H1 (cell line): ENCODE results near the gene PDLIM4. TPM values are rescaled to one million over a fixed set of nuclear protein-coding genes. Genes with fewer than 3 reads are reported as not detected.

Experiments
- CTCF ChIA-PET: fragments of 300-600 bp; sonication (Branson Sonifier 250); formaldehyde crosslinking; loops from one replicate; lab custom pipeline; 2021; ENCODE audit not compliant: partially characterized antibody; lab: Charles Lee
- POLR2A ChIA-PET: fragments of 300-600 bp; sonication (Branson Sonifier 250); formaldehyde crosslinking; loops from one replicate; lab custom pipeline; 2021; ENCODE audit warnings: inconsistent platforms; ENCODE audit not compliant: partially characterized antibody; lab: Charles Lee
- DNase-seq, 2 experiments: peaks; one replicate each; pipeline versions ENCODE4 v3.0.0 to v3.0.0-alpha.2; 2010 to 2022; ENCODE audit warnings: low spot score in 2 of 2, low read depth in 1 of 2, mixed read lengths in 1 of 2
- FAIRE-seq: peaks from 2 replicates; lab custom pipeline; 2011; peaks lifted over from hg19 to GRCh38; lab: Jason Lieb, UNC
- H2AFZ ChIP-seq: 2 replicates; pipeline ENCODE4 v1.8.1; 2012; ENCODE audit warnings: low read length, inconsistent platforms
- H2AK5ac ChIP-seq: 2 replicates; pipeline ENCODE4 v1.6.1; 2013; ENCODE audit warnings: low read depth, low read length
- H2BK120ac ChIP-seq: replicated peaks from 2 replicates; pipeline ENCODE3; 2013; ENCODE audit warnings: low read depth, low read length, inconsistent platforms
- H2BK12ac ChIP-seq: 2 replicates; pipeline ENCODE4 v1.6.1; 2013; ENCODE audit warnings: low read depth, low read length
- H2BK15ac ChIP-seq: 2 replicates; pipeline ENCODE4 v1.6.1; 2013; ENCODE audit warnings: low read length
- H2BK20ac ChIP-seq: 2 replicates; pipeline ENCODE4 v1.6.1; 2013; ENCODE audit warnings: low read length
- H2BK5ac ChIP-seq: 2 replicates; pipeline ENCODE4 v1.6.1; 2013; ENCODE audit warnings: low read depth, low read length
- H3K14ac ChIP-seq: 2 replicates; pipeline ENCODE4 v1.6.1; 2013; ENCODE audit warnings: inconsistent platforms; ENCODE audit not compliant: insufficient read length
- H3K18ac ChIP-seq: 2 replicates; pipeline ENCODE4 v1.6.1; 2013; ENCODE audit warnings: low read length; ENCODE audit errors: extremely low read depth
- H3K23ac ChIP-seq: 2 replicates; pipeline ENCODE4 v1.6.1; 2013; ENCODE audit warnings: inconsistent platforms; ENCODE audit not compliant: insufficient read length
- H3K23me2 ChIP-seq: 2 replicates; pipeline ENCODE4 v1.6.1; 2013; ENCODE audit warnings: low read depth, low read length
- H3K27ac ChIP-seq: 2 replicates; pipeline ENCODE4 v1.6.1; 2011; ENCODE audit warnings: low read depth, low read length, inconsistent platforms
- H3K27me3 ChIP-seq, 4 experiments: replicated peaks in 1 of 4; 1 replicate in 1 of 4; 2 replicates in 3 of 4; pipeline versions ENCODE4 v1.6.1 to v1.8.1; 2011 to 2013; ENCODE audit warnings: low read length in 3 of 4, mild to moderate bottlenecking in 3 of 4, inconsistent platforms in 2 of 4, mixed read lengths in 2 of 4, moderate library complexity in 1 of 4; ENCODE audit not compliant: control insufficient read depth in 3 of 4, insufficient read depth in 3 of 4; ENCODE audit errors: extremely low read depth in 1 of 4
- H3K36me3 ChIP-seq, 4 experiments: 2 replicates each; pipeline versions ENCODE4 v1.6.1 to v1.8.1; 2011 to 2013; ENCODE audit warnings: mild to moderate bottlenecking in 4 of 4, low read length in 3 of 4, moderate library complexity in 2 of 4, control low read depth in 1 of 4, inconsistent platforms in 1 of 4; ENCODE audit not compliant: insufficient read depth in 4 of 4, control insufficient read depth in 2 of 4
- H3K4ac ChIP-seq: replicated peaks from 2 replicates; pipeline ENCODE3; 2013; ENCODE audit warnings: low read length, low read depth, mixed read lengths, inconsistent platforms; ENCODE audit not compliant: insufficient read length
- H3K4me1 ChIP-seq, 4 experiments: replicated peaks in 1 of 4; 1 replicate in 1 of 4; 2 replicates in 3 of 4; pipeline versions ENCODE4 v1.6.1 to v1.8.1; 2011 to 2013; ENCODE audit warnings: low read length in 3 of 4, inconsistent platforms in 2 of 4, mixed read lengths in 1 of 4; ENCODE audit not compliant: insufficient read depth in 4 of 4, control insufficient read depth in 3 of 4
- H3K4me2 ChIP-seq, 2 experiments: 2 replicates each; pipeline versions ENCODE4 v1.6.1 to v1.8.1; 2011 to 2013; ENCODE audit warnings: low read depth in 2 of 2, low read length in 2 of 2, control low read depth in 1 of 2, inconsistent platforms in 1 of 2, mild to moderate bottlenecking in 1 of 2; ENCODE audit not compliant: insufficient read depth in 1 of 2
- H3K4me3 ChIP-seq, 4 experiments: fragments of 200-600, 300-600 bp in 1 of 4; sonication (generic), shearing (Covaris generic), sonication (Bioruptor Twin) in 1 of 4; 2 replicates each; pipeline versions ENCODE4 v1.5.1 to v1.8.1; 2011 to 2016; ENCODE audit warnings: low read length in 4 of 4, low read depth in 3 of 4, control low read depth in 2 of 4, inconsistent platforms in 2 of 4, mild to moderate bottlenecking in 2 of 4, mixed read lengths in 1 of 4, moderate library complexity in 1 of 4; ENCODE audit not compliant: insufficient read depth in 2 of 4; ENCODE audit errors: extremely low read depth in 1 of 4
- H3K56ac ChIP-seq: replicated peaks from 2 replicates; pipeline ENCODE3; 2013; ENCODE audit warnings: low read depth, mild to moderate bottlenecking, mixed read lengths, low read length, inconsistent platforms; ENCODE audit not compliant: insufficient read length
- H3K79me1 ChIP-seq: 2 replicates; pipeline ENCODE4 v1.6.1; 2013; ENCODE audit warnings: low read depth, low read length, control low read depth
- H3K79me2 ChIP-seq, 2 experiments: 2 replicates each; pipeline versions ENCODE4 v1.6.1 to v1.8.1; 2012 to 2013; ENCODE audit warnings: low read length in 2 of 2, mild to moderate bottlenecking in 2 of 2, inconsistent platforms in 1 of 2; ENCODE audit not compliant: insufficient read depth in 2 of 2, control insufficient read depth in 1 of 2
- H3K9ac ChIP-seq, 4 experiments: replicated peaks in 1 of 4; 1 replicate in 1 of 4; 2 replicates in 3 of 4; pipeline versions ENCODE4 v1.6.1 to v1.8.1; 2011 to 2013; ENCODE audit warnings: low read depth in 3 of 4, low read length in 3 of 4, control low read depth in 2 of 4, mild to moderate bottlenecking in 2 of 4, moderate library complexity in 2 of 4, inconsistent platforms in 1 of 4; ENCODE audit errors: extremely low read depth in 1 of 4
- H3K9me3 ChIP-seq, 2 experiments: 2 replicates each; pipeline versions ENCODE4 v1.6.1 to v1.8.1; 2012 to 2013; ENCODE audit warnings: mild to moderate bottlenecking in 2 of 2, moderate library complexity in 2 of 2, control low read depth in 1 of 2, inconsistent platforms in 1 of 2, low read depth in 1 of 2, low read length in 1 of 2, mixed read lengths in 1 of 2; ENCODE audit not compliant: insufficient read depth in 2 of 2
- H4K20me1 ChIP-seq, 2 experiments: replicated peaks in 1 of 2; 2 replicates each; pipeline versions ENCODE3 to v1.8.1; 2011 to 2013; ENCODE audit warnings: inconsistent platforms in 2 of 2, low read length in 2 of 2, mild to moderate bottlenecking in 1 of 2; ENCODE audit not compliant: insufficient read depth in 2 of 2, control insufficient read depth in 1 of 2
- H4K5ac ChIP-seq: 2 replicates; pipeline ENCODE4 v1.6.1; 2013; ENCODE audit warnings: low read length, low read depth, mixed read lengths, inconsistent platforms; ENCODE audit not compliant: insufficient read length
- H4K8ac ChIP-seq: 2 replicates; pipeline ENCODE4 v1.8.0; 2013; ENCODE audit warnings: mild to moderate bottlenecking, moderate library complexity, low read length, inconsistent platforms; ENCODE audit not compliant: insufficient read depth; ENCODE audit errors: extremely low read depth
- H4K91ac ChIP-seq: replicated peaks from 2 replicates; pipeline ENCODE3; 2013; ENCODE audit warnings: low read length, mixed read lengths, inconsistent platforms; ENCODE audit not compliant: insufficient read length
- PHF8 ChIP-seq: fragments of 200-600 bp; sonication (generic); conservative IDR thresholded peaks from 2 replicates; pipeline ENCODE4 v1.7.1; 2012; ENCODE audit warnings: low read depth, mild to moderate bottlenecking, inconsistent platforms, low read length, moderate library complexity
- SP1 ChIP-seq: IDR thresholded peaks from 2 replicates; pipeline ENCODE4 v1.6.1; 2011; ENCODE audit warnings: low read depth, low read length
- TBP ChIP-seq: IDR thresholded peaks from 2 replicates; pipeline ENCODE4 v1.6.1; 2011; ENCODE audit warnings: low read depth, low read length, improper control_type of control experiment
- WGBS, 2 experiments: shearing (Covaris generic) in 1 of 2; methylation state at CpG; one replicate each; pipeline versions ENCODE4 v1.1.6 to v1.1.7; 2013 to 2015; ENCODE audit warnings: low lambda C conversion rate in 2 of 2, mixed read lengths in 2 of 2, inconsistent platforms in 1 of 2, low coverage in 1 of 2, missing lambda C conversion rate in 1 of 2; ENCODE audit not compliant: insufficient replicate concordance in 2 of 2, insufficient coverage in 1 of 2, insufficient read length in 1 of 2; ENCODE audit errors: extremely low coverage in 1 of 2, missing lambda C conversion rate in 1 of 2; 5-methylcytosine and 5-hydroxymethylcytosine counted together
- polyA plus RNA-seq, 7 experiments: library from polyadenylated mRNA; depleted of rRNA in 3 of 7; stranded (reverse) in 5 of 7; unstranded in 2 of 7; fragments of >200 nt in 5 of 7; fragments of 200-250 nt in 2 of 7; gene quantifications; 1 replicate in 5 of 7; 2 replicates in 1 of 7; 4 replicates in 1 of 7; pipeline versions ENCODE4 v1.2.1 to v1.2.3, GENCODE V29; 2011 to 2013; ENCODE audit warnings: missing spikeins in 2 of 7, mixed read lengths in 2 of 7
- total RNA-seq: library from RNA; stranded (reverse); fragmentation: NEBNext Ultra II Directional; extraction: Animal tissue kit (Norgen Biotek cat#: 25700); gene quantifications from 2 replicates; pipeline ENCODE4 v1.2.1, GENCODE V29; 2021

The PDLIM4 gene
- total and polyA plus RNA-seq, 2 of the 8 experiments (the other 6 are each of a cell fraction or from before 2014, with no cell fraction given): 10.7 to 29.1 TPM

GRCh38 chr5:132222649-132223038 is 34.9 kb upstream of the PDLIM4 start:
- H3K27ac ChIP-seq: no peak overlapping the region
- H3K79me1 ChIP-seq: no peaks in the 10 kb centered on the region; the same call in 1 of the 2 replicates
- H3K56ac ChIP-seq: no peak overlapping the region
- H4K91ac ChIP-seq: no peak overlapping the region
- H3K23me2 ChIP-seq: peaks cover 5% of the 10 kb centered on the region
- FAIRE-seq (no peak), DNase-seq (no peak)
- H2BK5ac ChIP-seq: no peak overlapping the region
- no peak overlapping the region for H2BK20ac ChIP-seq
- H4K8ac ChIP-seq: no peak overlapping the region
- H2BK12ac ChIP-seq: no peak overlapping the region
- H2BK15ac ChIP-seq: no peak overlapping the region
- H4K5ac ChIP-seq: no peak overlapping the region
- TF ChIP-seq TBP: no peak
- TF ChIP-seq SP1: no peak
- no peak for TF ChIP-seq PHF8
- no peaks in the 10 kb centered on the region for H3K79me2 ChIP-seq
- H3K4ac ChIP-seq: no peak overlapping the region
- H2BK120ac ChIP-seq: no peak overlapping the region
- H2AK5ac ChIP-seq: no peak overlapping the region
- no peaks in the 10 kb centered on the region for H3K9me3 ChIP-seq
- POLR2A ChIA-PET: no interaction called here
- no peak overlapping the region for H2AFZ ChIP-seq
- no peak overlapping the region for H3K18ac ChIP-seq
- H3K4me1 ChIP-seq: peaks cover 0 to 7% (median 5%) of the 10 kb centered on the region in 4 experiments; a peak in 4 of 7 replicates
- no peaks in the 10 kb centered on the region for H3K36me3 ChIP-seq
- H3K4me2 ChIP-seq: no peak overlapping the region
- no peak overlapping the region for H3K9ac ChIP-seq
- H3K23ac ChIP-seq: no peak overlapping the region
- 78% methylated on average over 3 of the region's 3 CpGs; no CpG with 5 or more reads in 1 of the 2 experiments for WGBS, 2 experiments
- H3K14ac ChIP-seq: no peak overlapping the region
- no peak overlapping the region for H3K4me3 ChIP-seq
- CTCF ChIA-PET: interaction anchor here (1.3 to 3.6 kb wide), 3 partner anchors 12 to 147 kb away, joined by 3 to 25 read pairs (median 5); partner anchors contain the start of gene SLC22A5
- H3K27me3 ChIP-seq: peaks cover 3 to 17% (median 12%) of the 10 kb centered on the region in 4 experiments; a peak in 6 of 7 replicates
- peaks cover 0 to 1% of the 10 kb centered on the region in 2 experiments for H4K20me1 ChIP-seq
